ENCODE results near the gene ITGA2B.

GRCh38 chr17:44383363-44383762 lies 6.1 kb downstream of the ITGA2B start:
- TF ChIP-seq ARNTL (CRISPR knock-in tag; IDR thresholded peaks at IDR 0.05) (no peak), CEBPZ (IDR thresholded peaks at IDR 0.05; ENCODE audit: low read length) (no peak), CEBPB (IDR thresholded peaks at IDR 0.05; ENCODE audit: borderline replicate concordance, low read depth, low read length) (no peak), MXD1 (CRISPR knock-in tag; IDR thresholded peaks at IDR 0.05) (no peak), TAF1 (CRISPR knock-in tag; IDR thresholded peaks at IDR 0.05) (no peak), RAD21 (CRISPR knock-in tag; IDR thresholded peaks at IDR 0.05) (no peak), NFE2 (CRISPR knock-in tag; IDR thresholded peaks at IDR 0.05) (no peak), ATF3 (CRISPR knock-in tag; IDR thresholded peaks at IDR 0.05) (no peak), CBX5 (CRISPR knock-in tag; IDR thresholded peaks at IDR 0.05; ENCODE audit: borderline replicate concordance) (no peak)
